ENCODE data around the gene ANKRD49. TPM values are rescaled to one million over a fixed set of nuclear protein-coding genes. Genes with fewer than 3 reads are reported as not detected.
"Not testable (repeated sequence)": the region's sequence is repeated elsewhere in the genome, so short reads cannot be mapped to it uniquely, and the experiment has no call there.

Gene ANKRD49
- total RNA-seq (2014; rRNA removed; shearing (Covaris generic)), result 11.4 and 20.2 TPM in 2 replicates

GRCh38 chr11:94493281-94494125 is at the start of gene ANKRD49, which contains the start of gene MRE11:
Gene ANKRD49, plus strand, starts transcription at chr11:94493984. Its CDS starts 2,710 bp downstream, at chr11:94496694.
Gene MRE11, minus strand, starts transcription at chr11:94493844. Its CDS starts 1,043 bp downstream, at chr11:94492801.
- DNase-seq (ENCODE audit: low read depth), result peak; percentile 98

- DNase-seq (ENCODE audit: low read depth), result no peak
Measured at GRCh38 chr11:94445641-94446040, 48.1 kb upstream of the ANKRD49 start.

- no peak for DNase-seq (ENCODE audit: low read depth)
Measured at GRCh38 chr11:94447149-94447548, 46.6 kb upstream of the ANKRD49 start.

GRCh38 chr11:94449029-94449428 is 44.8 kb upstream of the ANKRD49 start:
- no peak for DNase-seq (ENCODE audit: low read depth)

- peak; percentile 57 for DNase-seq (ENCODE audit: low read depth)
Measured at GRCh38 chr11:94449437-94449836, 44.3 kb upstream of the ANKRD49 start.

- no peak for DNase-seq (ENCODE audit: low read depth)
Measured at GRCh38 chr11:94450048-94450447, 43.7 kb upstream of the ANKRD49 start.

- no peak for DNase-seq (ENCODE audit: low read depth)
Measured at GRCh38 chr11:94452988-94453387, 40.8 kb upstream of the ANKRD49 start.

GRCh38 chr11:94454301-94454700 is 39.5 kb upstream of the ANKRD49 start:
- no peak for DNase-seq (ENCODE audit: low read depth)

- no peak for DNase-seq (ENCODE audit: low read depth)
Measured at GRCh38 chr11:94455861-94456260, 37.9 kb upstream of the ANKRD49 start.

- no peak for DNase-seq (ENCODE audit: low read depth)
Measured at GRCh38 chr11:94457118-94458029, 36.4 kb upstream of the ANKRD49 start.

- DNase-seq (ENCODE audit: low read depth), result no peak
Measured at GRCh38 chr11:94459576-94459975, 34.2 kb upstream of the ANKRD49 start.

GRCh38 chr11:94469416-94469815 is 24.4 kb upstream of the ANKRD49 start:
- DNase-seq (ENCODE audit: low read depth), result no peak

- peak; percentile 18 for DNase-seq (ENCODE audit: low read depth)
Measured at GRCh38 chr11:94472916-94473799, 20.6 kb upstream of the ANKRD49 start.

GRCh38 chr11:94477624-94478023 is 16.2 kb upstream of the ANKRD49 start:
- DNase-seq (ENCODE audit: low read depth), result no peak

GRCh38 chr11:94481342-94481741 is 12.4 kb upstream of the ANKRD49 start:
- no peak for DNase-seq (ENCODE audit: low read depth)

- no peak for DNase-seq (ENCODE audit: low read depth)
Measured at GRCh38 chr11:94486068-94486467, 7.7 kb upstream of the ANKRD49 start.

GRCh38 chr11:94494126-94494680 is 419 bp downstream of the ANKRD49 start:
- no peak for DNase-seq (ENCODE audit: low read depth)

- DNase-seq (ENCODE audit: low read depth), result no peak
Measured at GRCh38 chr11:94500181-94500580, 6.4 kb downstream of the ANKRD49 start.

- no peak for DNase-seq (ENCODE audit: low read depth)
Measured at GRCh38 chr11:94501522-94501921, 7.7 kb downstream of the ANKRD49 start.

- peak; percentile 56 for DNase-seq (ENCODE audit: low read depth)
Measured at GRCh38 chr11:94504689-94505293, 11.0 kb downstream of the ANKRD49 start.

- not testable (repeated sequence) for DNase-seq (ENCODE audit: low read depth)
Measured at GRCh38 chr11:94506513-94506912, 12.7 kb downstream of the ANKRD49 start.
